CD8-positive, alpha-beta memory T cell (primary cell): Measurements from ENCODE around the gene ARL11. TPM values are rescaled to one million over a fixed set of nuclear protein-coding genes. Genes with fewer than 3 reads are reported as not detected.
A peak's percentile ranks its signal among the peaks of the same experiment; 100 is the strongest.

Source experiments
- CTCF ChIA-PET: fragments of 350-600 bp; sonication (Branson Sonifier 250); formaldehyde crosslinking; loops from one replicate; lab custom pipeline; 2021; ENCODE audit warnings: antibody characterized with exemption; lab: Charles Lee
- POLR2A ChIA-PET: fragments of 350-600 bp; sonication (Branson Sonifier 250); formaldehyde crosslinking; loops from one replicate; lab custom pipeline; 2021; ENCODE audit warnings: antibody characterized with exemption; lab: Charles Lee
- DNase-seq, 5 donors: peaks; one replicate each; pipeline versions ENCODE4 v3.0.0 to v3.0.0-alpha.2; 2020 to 2022; ENCODE audit warnings: mixed read lengths in 1 of 5
- H3K27ac ChIP-seq: one replicate; pipeline ENCODE4 v1.7.0; 2013; ENCODE audit warnings: low read depth, mild to moderate bottlenecking, low read length, moderate library complexity
- H3K27me3 ChIP-seq: 2 replicates; pipeline ENCODE4 v1.7.0; 2013; ENCODE audit warnings: low read length, mild to moderate bottlenecking; ENCODE audit not compliant: insufficient read depth, poor library complexity, severe bottlenecking
- H3K36me3 ChIP-seq: 2 replicates; pipeline ENCODE4 v1.7.0; 2013; ENCODE audit warnings: mild to moderate bottlenecking, low read length, moderate library complexity; ENCODE audit not compliant: insufficient read depth
- H3K4me1 ChIP-seq: 2 replicates; pipeline ENCODE4 v1.7.0; 2013; ENCODE audit warnings: mild to moderate bottlenecking, low read length, moderate library complexity; ENCODE audit not compliant: insufficient read depth
- H3K4me3 ChIP-seq: 2 replicates; pipeline ENCODE4 v1.7.0; 2013; ENCODE audit warnings: mild to moderate bottlenecking, low read length
- H3K9me3 ChIP-seq: 2 replicates; pipeline ENCODE4 v1.7.0; 2013; ENCODE audit warnings: mild to moderate bottlenecking, low read length
- H3K27ac Mint-ChIP-seq, 8 donors: one replicate each; pipeline ENCODE4 v1.8.0; 2020 to 2021; ENCODE audit warnings: mixed read lengths in 8 of 8, mild to moderate bottlenecking in 6 of 8, inconsistent platforms in 3 of 8, moderate library complexity in 3 of 8
- H3K27me3 Mint-ChIP-seq, 2 donors: one replicate each; pipeline ENCODE4 v1.8.0; 2020 to 2021; ENCODE audit warnings: mixed read lengths in 2 of 2, mild to moderate bottlenecking in 1 of 2, moderate library complexity in 1 of 2
- H3K36me3 Mint-ChIP-seq, 3 donors: one replicate each; pipeline ENCODE4 v1.8.0; 2020 to 2021; ENCODE audit warnings: mixed read lengths in 3 of 3, inconsistent platforms in 1 of 3, mild to moderate bottlenecking in 1 of 3
- H3K4me1 Mint-ChIP-seq, 3 donors: one replicate each; pipeline ENCODE4 v1.8.0; 2020 to 2021; ENCODE audit warnings: mixed read lengths in 3 of 3, inconsistent platforms in 1 of 3, mild to moderate bottlenecking in 1 of 3
- H3K4me3 Mint-ChIP-seq, 7 donors: one replicate each; pipeline ENCODE4 v1.8.0; 2020 to 2021; ENCODE audit warnings: mixed read lengths in 7 of 7, mild to moderate bottlenecking in 6 of 7, moderate library complexity in 4 of 7, inconsistent platforms in 2 of 7
- H3K9me3 Mint-ChIP-seq, 5 donors: one replicate each; pipeline ENCODE4 v1.8.0; 2020 to 2022; ENCODE audit warnings: mixed read lengths in 5 of 5, mild to moderate bottlenecking in 3 of 5, moderate library complexity in 2 of 5, inconsistent platforms in 1 of 5
- polyA plus RNA-seq: library from polyadenylated mRNA; unstranded; fragments of 300-500 nt; fragmentation: Illumina TruSeq; gene quantifications from one replicate; pipeline ENCODE4 v1.2.3, GENCODE V29; 2021
- total RNA-seq, 2 experiments: library from RNA; stranded (reverse); gene quantifications; one replicate each; pipeline ENCODE4 v1.2.3, GENCODE V29; 2021

Gene ARL11
- total and polyA plus RNA-seq, 3 experiments from 2014 or later: 0.20 to 0.38 (median 0.31) TPM

DNA sequence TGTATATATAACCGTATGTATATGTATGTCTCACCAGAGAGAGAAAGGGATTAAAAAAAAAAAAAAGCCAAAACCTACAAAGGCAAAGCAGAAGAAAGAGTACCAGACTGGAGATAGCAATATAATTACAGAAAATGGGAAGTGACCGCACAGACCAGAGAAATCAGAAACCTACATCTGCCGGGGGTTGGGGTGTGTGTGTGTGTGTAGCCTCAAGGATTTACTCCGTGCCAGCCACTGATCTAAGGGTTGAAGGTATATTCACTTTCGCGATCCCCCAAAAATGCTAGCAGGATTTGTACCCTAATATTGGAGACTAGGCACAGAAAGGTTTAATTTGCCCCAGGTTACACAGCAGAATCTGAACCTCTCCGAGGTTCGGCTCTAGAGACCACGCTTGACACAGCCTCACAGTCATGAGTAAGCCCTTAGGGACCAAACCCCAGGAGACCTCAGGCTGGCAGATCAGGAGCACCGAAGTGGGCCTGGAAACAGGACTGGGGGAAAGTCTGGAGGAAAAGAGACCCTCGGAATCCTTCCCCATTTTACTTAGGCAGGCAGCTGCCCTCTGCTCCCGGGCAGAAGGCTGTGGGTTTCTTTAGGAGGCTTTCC, 14.8 kb downstream of the ARL11 start:
- peaks cover 4 to 9% (median 6%) of the 10 kb centered on the region in 3 donors for H3K4me1 Mint-ChIP-seq
- Histone ChIP-seq H3K4me1 (peaks cover 8% of the 10 kb centered on the region), H3K27me3 (no peaks in the 10 kb centered on the region), H3K36me3 (no peaks in the 10 kb centered on the region), H3K27ac (no peak overlapping the region), H3K9me3 (no peaks in the 10 kb centered on the region), H3K4me3 (no peak overlapping the region)
- CTCF ChIA-PET: no interaction called here
- no peak overlapping the region for H3K4me3 Mint-ChIP-seq
- no peaks in the 10 kb centered on the region for H3K9me3 Mint-ChIP-seq
- peak overlapping the region in 1 of 8 donors; percentile 23 for H3K27ac Mint-ChIP-seq
- POLR2A ChIA-PET: no interaction called here
- no peaks in the 10 kb centered on the region for H3K36me3 Mint-ChIP-seq
- DNase-seq: no peak
- H3K27me3 Mint-ChIP-seq: peaks cover 0 to 3% of the 10 kb centered on the region in 2 donors

DNA sequence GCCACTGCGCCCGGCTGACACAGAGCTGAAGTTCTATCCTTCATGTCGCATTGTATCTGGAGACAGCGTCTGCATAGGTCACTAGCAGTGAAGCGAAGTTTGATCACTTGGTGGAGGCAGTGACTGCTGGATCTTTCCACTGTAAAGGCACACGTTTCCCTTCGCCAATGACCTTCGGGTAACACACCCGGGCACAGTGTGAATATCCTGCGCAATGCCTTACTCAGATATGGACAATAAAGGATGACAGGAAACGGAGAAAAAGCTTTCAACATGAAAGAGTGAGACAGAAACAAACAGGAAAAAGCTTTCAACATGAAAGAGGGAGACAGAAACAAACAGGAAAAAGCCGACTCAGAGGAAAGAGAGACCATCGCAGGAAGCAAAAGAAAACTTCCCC, 17.1 kb downstream of the ARL11 start:
- Histone ChIP-seq H3K27ac (no peak overlapping the region), H3K36me3 (no peaks in the 10 kb centered on the region), H3K4me3 (no peak overlapping the region), H3K9me3 (no peaks in the 10 kb centered on the region), H3K27me3 (no peaks in the 10 kb centered on the region), H3K4me1 (peaks cover 8% of the 10 kb centered on the region)
- Mint-ChIP-seq H3K4me3 (peak overlapping the region in 6 of 7 donors; percentile 3 to 68 (median 37)), H3K27me3 (peaks cover 0 to 3% of the 10 kb centered on the region in 2 donors), H3K4me1 (peaks cover 4 to 9% (median 6%) of the 10 kb centered on the region in 3 donors), H3K36me3 (no peaks in the 10 kb centered on the region), H3K27ac (peak overlapping the region in 6 of 8 donors; percentile 2 to 66 (median 12)), H3K9me3 (no peaks in the 10 kb centered on the region)
- CTCF ChIA-PET: no interaction called here
- POLR2A ChIA-PET: interaction anchor here (0.7 kb wide), 1 partner anchor 185 kb away, joined by 4 read pairs; no protein-coding TSS in a partner anchor
- no peak for DNase-seq

- DNase-seq: no peak
- peaks cover 8% of the 10 kb centered on the region for H3K4me1 ChIP-seq
- ChIA-PET CTCF (no interaction called here), POLR2A (no interaction called here)
- no peaks in the 10 kb centered on the region for H3K36me3 ChIP-seq
- no peaks in the 10 kb centered on the region for H3K27me3 ChIP-seq
- Mint-ChIP-seq H3K4me3 (no peak overlapping the region), H3K36me3 (no peaks in the 10 kb centered on the region), H3K9me3 (no peaks in the 10 kb centered on the region), H3K27me3 (no peaks in the 10 kb centered on the region), H3K27ac (no peak overlapping the region), H3K4me1 (peaks cover 4 to 9% (median 6%) of the 10 kb centered on the region in 3 donors)
- no peaks in the 10 kb centered on the region for H3K9me3 ChIP-seq
- no peak overlapping the region for H3K4me3 ChIP-seq
- no peak overlapping the region for H3K27ac ChIP-seq
These were observed 18.4 kb downstream of the ARL11 start for GRCh38 chr13:49646688-49647087.

GRCh38 chr13:49649244-49649962, 21.1 kb downstream of the ARL11 start:
- Mint-ChIP-seq H3K27ac (peak overlapping the region in 1 of 8 donors; percentile 58), H3K9me3 (no peaks in the 10 kb centered on the region), H3K27me3 (no peaks in the 10 kb centered on the region), H3K36me3 (peaks cover 0 to 2% (median 0%) of the 10 kb centered on the region in 3 donors), H3K4me3 (no peak overlapping the region), H3K4me1 (peaks cover 4 to 9% (median 6%) of the 10 kb centered on the region in 3 donors)
- no peaks in the 10 kb centered on the region for H3K36me3 ChIP-seq
- no peaks in the 10 kb centered on the region for H3K9me3 ChIP-seq
- peaks cover 8% of the 10 kb centered on the region for H3K4me1 ChIP-seq
- ChIA-PET POLR2A (no interaction called here), CTCF (no interaction called here)
- no peaks in the 10 kb centered on the region for H3K27me3 ChIP-seq
- DNase-seq: no peak
- H3K27ac ChIP-seq: no peak overlapping the region
- no peak overlapping the region for H3K4me3 ChIP-seq

GRCh38 chr13:49649963-49650312, 21.6 kb downstream of the ARL11 start:
- Mint-ChIP-seq H3K9me3 (no peaks in the 10 kb centered on the region), H3K36me3 (peaks cover 0 to 2% (median 0%) of the 10 kb centered on the region in 3 donors), H3K27ac (peak overlapping the region in 1 of 8 donors; percentile 58), H3K4me1 (peaks cover 6% of the 10 kb centered on the region in 3 donors), H3K4me3 (no peak overlapping the region), H3K27me3 (no peaks in the 10 kb centered on the region)
- no peaks in the 10 kb centered on the region for H3K36me3 ChIP-seq
- ChIA-PET CTCF (no interaction called here), POLR2A (no interaction called here)
- no peak for DNase-seq
- H3K27ac ChIP-seq: no peak overlapping the region
- no peak overlapping the region for H3K4me3 ChIP-seq
- peaks cover 8% of the 10 kb centered on the region for H3K4me1 ChIP-seq
- no peaks in the 10 kb centered on the region for H3K9me3 ChIP-seq
- no peaks in the 10 kb centered on the region for H3K27me3 ChIP-seq

GRCh38 chr13:49651570-49652354, 23.5 kb downstream of the ARL11 start:
- Histone ChIP-seq H3K4me1 (no peaks in the 10 kb centered on the region), H3K27ac (no peak overlapping the region), H3K9me3 (no peaks in the 10 kb centered on the region), H3K4me3 (no peak overlapping the region), H3K27me3 (no peaks in the 10 kb centered on the region), H3K36me3 (no peaks in the 10 kb centered on the region)
- Mint-ChIP-seq H3K36me3 (peaks cover 0 to 4% (median 3%) of the 10 kb centered on the region in 3 donors), H3K4me3 (no peak overlapping the region), H3K27me3 (no peaks in the 10 kb centered on the region), H3K27ac (peak overlapping the region in 2 of 8 donors; percentile 46 to 79), H3K4me1 (peaks cover 0 to 2% (median 0%) of the 10 kb centered on the region in 3 donors), H3K9me3 (no peaks in the 10 kb centered on the region)
- no peak for DNase-seq
- POLR2A ChIA-PET: no interaction called here
- CTCF ChIA-PET: interaction anchor here (0.9 kb wide), 1 partner anchor 11 kb away, joined by 3 read pairs; no protein-coding TSS in a partner anchor

DNA sequence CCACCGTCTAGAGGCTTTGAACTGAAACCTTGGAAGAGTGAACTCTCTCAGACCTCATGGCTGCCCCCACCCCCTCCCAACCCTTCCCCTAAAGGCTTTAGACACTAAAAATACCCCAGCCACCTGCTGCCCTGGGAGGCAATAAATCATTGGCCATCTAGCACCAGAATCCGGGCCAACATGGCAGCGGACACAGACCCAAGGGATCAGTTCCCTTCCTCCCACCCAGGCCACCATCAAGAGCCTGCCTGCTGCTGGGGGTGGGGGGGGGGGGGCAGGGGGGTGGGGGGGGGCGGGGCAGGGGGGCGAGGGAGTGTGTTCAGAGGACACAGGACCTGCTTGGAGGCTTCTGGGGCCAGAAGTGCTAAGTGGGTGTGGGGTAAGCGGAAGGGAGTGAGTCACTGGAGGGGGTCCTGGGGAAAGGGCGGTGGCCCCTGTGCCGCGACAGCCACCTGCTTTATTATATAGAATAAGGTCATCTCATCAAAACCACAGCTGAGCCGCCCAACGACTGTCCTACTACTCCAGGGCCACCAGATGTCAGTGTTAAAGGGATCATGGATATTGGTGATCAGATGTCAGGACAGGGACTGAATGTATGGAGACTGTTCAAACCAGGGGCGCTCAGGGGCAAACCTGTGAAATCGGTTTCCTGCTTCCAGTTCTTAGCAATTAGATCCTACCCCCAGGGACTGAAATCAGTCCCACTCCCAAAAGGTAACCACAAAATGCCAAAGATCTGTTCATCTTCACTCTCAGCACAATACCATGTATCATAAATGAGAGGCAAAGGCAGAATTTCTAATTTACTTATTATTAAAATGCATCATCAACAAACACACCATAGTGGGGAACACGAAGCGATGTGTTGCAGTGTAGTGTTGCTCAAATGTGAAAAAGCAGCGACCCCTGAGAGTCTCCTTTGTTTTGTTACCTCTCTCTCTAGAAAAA, 24.3 kb downstream of the ARL11 start:
- DNase-seq: no peak
- CTCF ChIA-PET: interaction anchor here (0.9 kb wide), 1 partner anchor 12 kb away, joined by 3 read pairs; no protein-coding TSS in a partner anchor
- Histone ChIP-seq H3K4me1 (no peaks in the 10 kb centered on the region), H3K36me3 (no peaks in the 10 kb centered on the region), H3K27ac (no peak overlapping the region), H3K4me3 (no peak overlapping the region), H3K9me3 (no peaks in the 10 kb centered on the region), H3K27me3 (no peaks in the 10 kb centered on the region)
- Mint-ChIP-seq H3K4me1 (peaks cover 0 to 2% (median 0%) of the 10 kb centered on the region in 3 donors), H3K4me3 (no peak overlapping the region), H3K27ac (peak overlapping the region in 2 of 8 donors; percentile 46 to 79), H3K36me3 (peaks cover 0 to 4% (median 3%) of the 10 kb centered on the region in 3 donors), H3K9me3 (no peaks in the 10 kb centered on the region), H3K27me3 (no peaks in the 10 kb centered on the region)
- POLR2A ChIA-PET: no interaction called here
